GM21381 (cell line): ENCODE data around the gene ADAM33.

Experiments
- ATAC-seq: cut with Tn5 transposase; IDR thresholded peaks from one replicate; pipeline ENCODE4 v1.9.1; 2021; ENCODE audit warnings: mild to moderate bottlenecking, moderate library complexity; ENCODE audit not compliant: unreplicated experiment

The ADAM33 gene

GRCh38 chr20:3681931-3682781, at the start of gene ADAM33:
ADAM33 (minus strand) TSS chr20:3682010; CDS start chr20:3682004, 6 bp downstream.
- no peak for ATAC-seq

- no peak for ATAC-seq
Measured at GRCh38 chr20:3730803-3731672, 49.2 kb upstream of the ADAM33 start.

DNA sequence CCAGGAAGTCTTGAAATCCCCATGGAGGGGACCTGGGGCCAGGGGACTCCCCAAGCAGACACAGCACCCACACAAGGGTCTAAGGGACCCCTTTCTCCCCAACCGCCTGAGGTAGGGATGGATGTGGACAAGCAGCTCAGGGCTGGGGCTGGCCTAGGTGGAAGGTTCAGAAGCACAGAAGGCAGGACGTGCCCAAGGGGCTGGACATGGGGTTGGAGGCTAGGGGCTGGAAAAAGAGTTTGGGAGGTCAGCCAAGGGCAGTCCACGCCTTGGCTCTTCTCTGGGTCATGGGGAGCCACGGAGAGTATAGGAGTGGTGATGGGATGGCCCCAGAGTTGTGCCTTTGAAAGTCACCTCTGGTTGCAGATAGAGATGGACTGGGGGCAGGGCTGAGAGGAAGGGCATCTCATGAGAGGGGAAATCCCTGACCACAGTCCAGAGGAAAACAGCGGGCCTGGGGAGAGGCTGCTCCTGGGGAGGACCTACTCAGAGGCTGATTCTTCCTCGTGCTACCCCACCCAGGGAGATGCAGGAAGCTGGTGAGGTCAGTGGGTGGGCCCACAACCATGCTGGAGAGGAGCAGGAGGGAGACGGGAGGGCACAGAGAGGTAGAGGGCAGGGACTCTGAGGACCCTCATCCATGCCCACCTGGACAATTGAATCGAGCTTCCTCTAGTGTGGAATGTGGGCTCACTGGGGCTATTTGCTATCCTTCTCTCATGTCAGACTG, 48.2 kb upstream of the ADAM33 start:
- no peak for ATAC-seq

- ATAC-seq: no peak
Measured at GRCh38 chr20:3729378-3729777, 47.6 kb upstream of the ADAM33 start.

- ATAC-seq: no peak
Measured at GRCh38 chr20:3728876-3729275, 47.1 kb upstream of the ADAM33 start.

- ATAC-seq: no peak
Measured at GRCh38 chr20:3728354-3728753, 46.5 kb upstream of the ADAM33 start.

DNA sequence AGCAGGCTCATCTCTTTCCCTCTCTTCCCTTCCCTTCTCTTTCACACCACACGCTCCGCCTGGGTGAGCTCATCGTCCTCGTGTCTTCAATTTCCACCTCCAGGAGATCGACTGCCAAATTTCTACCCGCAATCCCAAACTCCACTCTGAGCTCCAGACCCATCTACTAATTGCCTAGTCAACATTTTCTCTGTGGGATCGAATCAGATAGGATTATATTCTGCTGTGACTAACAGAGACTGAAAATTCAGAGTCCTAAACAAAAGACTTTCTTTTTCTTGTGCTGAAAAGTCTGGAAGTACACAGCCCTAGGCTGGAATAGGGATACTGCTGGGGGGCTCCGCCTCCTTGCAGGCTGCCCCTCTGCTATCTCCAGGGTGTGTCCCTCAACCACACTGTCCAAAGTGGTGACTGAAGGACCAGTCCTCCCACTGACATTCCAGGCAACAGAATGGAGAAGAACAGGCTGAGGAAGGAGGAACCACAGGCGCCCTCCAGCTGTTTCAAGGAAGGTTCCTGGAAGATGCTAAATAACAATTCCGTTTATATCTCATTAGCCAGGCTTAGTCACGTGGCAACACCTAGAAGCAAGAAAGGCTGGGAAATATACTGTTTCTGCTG, 45.7 kb upstream of the ADAM33 start:
- no peak for ATAC-seq

GRCh38 chr20:3724356-3724755, 42.5 kb upstream of the ADAM33 start:
- no peak for ATAC-seq

DNA sequence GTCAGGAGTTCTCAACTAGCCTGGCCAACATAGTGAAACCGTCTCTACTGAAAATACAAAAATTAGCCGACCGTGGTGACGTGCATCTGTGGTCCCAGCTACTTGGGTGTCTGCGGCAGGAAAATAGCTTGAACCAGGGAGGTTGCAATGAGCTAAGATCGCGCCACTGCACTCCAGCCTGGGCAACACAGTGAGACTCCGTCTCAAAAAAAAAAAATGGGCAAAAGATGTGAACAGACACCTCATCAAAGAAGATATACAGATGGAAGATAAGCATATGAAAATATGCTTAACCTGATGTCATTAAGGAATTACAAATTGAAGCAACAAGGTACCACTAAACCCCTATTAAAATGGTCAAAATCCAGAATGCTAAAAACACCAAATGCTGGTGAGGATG, 41.5 kb upstream of the ADAM33 start:
- ATAC-seq: no peak

GRCh38 chr20:3721912-3722311, 40.1 kb upstream of the ADAM33 start:
- no peak for ATAC-seq

- no peak for ATAC-seq
Measured at GRCh38 chr20:3720626-3721025, 38.8 kb upstream of the ADAM33 start.

DNA sequence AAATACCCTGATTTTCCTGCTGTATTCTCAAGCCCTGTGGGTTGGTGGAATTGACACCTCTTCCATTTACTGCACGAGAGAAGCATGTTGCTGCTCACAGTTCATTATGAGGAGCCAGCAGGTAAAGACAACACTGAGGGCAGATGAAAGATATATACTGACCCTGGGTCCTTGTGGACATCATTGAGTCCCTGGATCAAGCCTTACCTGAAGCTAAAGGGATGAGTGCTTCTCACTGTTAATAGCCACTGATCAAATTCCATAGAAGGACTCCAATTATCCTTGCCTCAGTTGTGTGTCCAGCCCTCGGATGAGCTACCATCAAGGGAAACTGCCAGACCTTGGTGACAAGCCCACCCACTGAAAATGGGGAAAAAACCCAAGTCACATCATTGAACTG, 38.3 kb upstream of the ADAM33 start:
- no peak for ATAC-seq

GRCh38 chr20:3719046-3719445, 37.2 kb upstream of the ADAM33 start:
- no peak for ATAC-seq

- ATAC-seq: no peak
Measured at GRCh38 chr20:3716195-3716834, 34.5 kb upstream of the ADAM33 start.

- no peak for ATAC-seq
Measured at GRCh38 chr20:3714092-3714491, 32.3 kb upstream of the ADAM33 start.

GRCh38 chr20:3712279-3712873, 30.6 kb upstream of the ADAM33 start, which contains the start of gene SIGLEC1:
SIGLEC1 (minus strand) TSS chr20:3712600; CDS start chr20:3707128, 5,472 bp downstream.
- ATAC-seq: no peak

GRCh38 chr20:3711484-3711941, 29.7 kb upstream of the ADAM33 start:
- ATAC-seq: no peak

DNA sequence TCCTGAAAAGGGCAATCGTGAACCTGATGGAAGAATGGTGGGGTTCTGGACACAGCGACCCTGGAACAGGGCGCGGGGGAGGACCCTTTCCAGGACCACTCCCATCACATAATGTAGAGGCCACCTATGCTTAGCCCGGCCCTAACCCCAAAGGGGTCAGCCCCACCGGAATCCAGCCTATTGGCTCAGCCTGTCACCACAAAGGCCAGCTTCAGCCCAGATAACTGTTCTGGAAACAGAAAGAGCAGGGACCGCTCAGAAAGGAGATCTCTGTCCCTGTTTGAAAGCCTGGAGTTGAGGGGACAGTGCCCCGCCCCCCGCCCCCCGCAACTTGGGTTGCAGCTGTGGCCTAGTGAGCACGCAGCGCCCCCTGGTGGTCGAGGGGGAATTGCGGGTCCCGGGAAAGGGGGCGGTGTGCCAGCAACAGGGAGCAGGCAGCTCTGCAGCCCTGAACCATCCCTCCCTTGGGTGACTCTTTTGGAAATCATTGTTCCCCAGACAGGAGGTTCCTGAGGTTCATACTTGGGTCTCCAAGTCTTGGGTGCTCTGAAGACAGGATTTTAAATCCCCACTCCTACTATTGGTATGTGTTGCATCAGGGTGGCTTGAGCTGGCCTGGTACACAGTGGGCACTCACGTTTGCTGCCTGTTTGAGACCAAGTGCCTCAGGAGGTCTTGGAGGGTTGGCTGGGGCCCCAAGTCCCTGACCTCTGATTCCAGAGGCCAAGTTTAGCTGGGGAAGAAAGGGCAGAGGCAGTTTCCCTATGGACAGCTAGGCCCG, 29.1 kb upstream of the ADAM33 start:
- ATAC-seq: no peak

GRCh38 chr20:3710011-3710466, 28.2 kb upstream of the ADAM33 start:
- no peak for ATAC-seq
